Esophagus muscularis mucosa (tissue), 4 donors: ENCODE results near the gene NEUROD4. TPM values are rescaled to one million over a fixed set of nuclear protein-coding genes. Genes with fewer than 3 reads are reported as not detected.

Source experiments
- DNase-seq: peaks from one replicate; pipeline ENCODE4 v3.0.0-alpha.2; 2017; ENCODE audit errors: extremely low spot score
- H3K27ac ChIP-seq, 4 donors: fragments of 200-600 bp; sonication (generic); replicated peaks in 1 of 4; 1 replicate in 3 of 4; 2 replicates in 1 of 4; pipeline ENCODE4 v1.5.1; 2016 to 2019; ENCODE audit warnings: mild to moderate bottlenecking in 1 of 4
- H3K27me3 ChIP-seq, 4 donors: fragments of 200-600 bp; sonication (generic); one replicate each; pipeline versions ENCODE4 v1.5.1 to v1.6.0; 2016 to 2019
- H3K36me3 ChIP-seq, 4 donors: fragments of 200-600 bp; sonication (generic); one replicate each; pipeline ENCODE4 v1.5.1; 2016 to 2019
- H3K4me1 ChIP-seq, 4 donors: fragments of 200-600 bp; sonication (generic); one replicate each; pipeline ENCODE4 v1.5.1; 2016 to 2019
- H3K4me3 ChIP-seq, 4 donors: fragments of 200-600 bp; sonication (generic); 1 replicate in 2 of 4; 2 replicates in 2 of 4; pipeline ENCODE4 v1.5.1; 2016 to 2019; ENCODE audit warnings: mild to moderate bottlenecking in 4 of 4, moderate library complexity in 1 of 4
- H3K9me3 ChIP-seq, 4 donors: fragments of 200-600 bp; sonication (generic); 1 replicate in 3 of 4; 2 replicates in 1 of 4; pipeline ENCODE4 v1.5.1; 2016 to 2019
- CTCF ChIP-seq, 3 experiments: fragments of 200-600 bp in 2 of 3; fragments of 450-650 bp in 1 of 3; sonication (generic) in 2 of 3; IDR thresholded peaks; one replicate each; pipeline ENCODE4 v1.5.1; 2017 to 2019; ENCODE audit warnings: antibody characterized with exemption in 3 of 3, mild to moderate bottlenecking in 2 of 3, moderate library complexity in 1 of 3
- EP300 ChIP-seq: sonication (generic); formaldehyde crosslinking; IDR thresholded peaks from one replicate; pipeline ENCODE4 v1.6.1; 2017; ENCODE audit warnings: antibody characterized with exemption
- POLR2A ChIP-seq: fragments of 450-650 bp; IDR thresholded peaks from one replicate; pipeline ENCODE4 v1.6.1; 2017; ENCODE audit warnings: antibody characterized with exemption, moderate library complexity, mild to moderate bottlenecking, low read depth
- POLR2AphosphoS5 ChIP-seq, 2 donors: sonication (generic); formaldehyde crosslinking; IDR thresholded peaks; one replicate each; pipeline ENCODE4 v1.6.1; 2017; ENCODE audit warnings: antibody characterized with exemption in 2 of 2
- WGBS: methylation state at CpG from one replicate; pipeline ENCODE4 v1.1.5; 2018; 5-methylcytosine and 5-hydroxymethylcytosine counted together
- intact Hi-C: fragments of 100-400 bp; cut with DNase I; formaldehyde crosslinking; loops from one replicate; pipeline ENCODE4 v1.15.1; 2023
- total RNA-seq, 4 donors: library from RNA; depleted of rRNA; stranded (reverse); fragments of >200 nt; gene quantifications; one replicate each; pipeline versions ENCODE4 v1.1.0 to v1.2.1, GENCODE V29; 2016

Gene NEUROD4
- total RNA-seq, 4 donors from 2014 or later = not detected

GRCh38 chr12:55060470-55060869 is 40.7 kb downstream of the NEUROD4 start:
- no peaks in the 10 kb centered on the region for H3K36me3 ChIP-seq
- no peak for DNase-seq
- H3K4me3 ChIP-seq = no peak overlapping the region
- WGBS = 64% methylated on average over 2 of the region's 2 CpGs
- intact Hi-C loops = no loop called here
- H3K27ac ChIP-seq = no peak overlapping the region
- no peaks in the 10 kb centered on the region for H3K9me3 ChIP-seq
- no peaks in the 10 kb centered on the region for H3K4me1 ChIP-seq
- H3K27me3 ChIP-seq = peaks cover 0 to 17% (median 0%) of the 10 kb centered on the region in 4 donors
- TF ChIP-seq EP300 = no peak
- TF ChIP-seq POLR2AphosphoS5 (IDR thresholded peaks at IDR 0.05) = no peak
- no peak for TF ChIP-seq CTCF (IDR thresholded peaks at IDR 0.05)
- no peak for TF ChIP-seq POLR2A

GRCh38 chr12:55061024-55061423 is 41.2 kb downstream of the NEUROD4 start:
- TF ChIP-seq EP300 (no peak), CTCF (IDR thresholded peaks at IDR 0.05) (no peak), POLR2AphosphoS5 (IDR thresholded peaks at IDR 0.05) (no peak), POLR2A (no peak)
- Histone ChIP-seq H3K4me1 (no peaks in the 10 kb centered on the region), H3K27ac (no peak overlapping the region), H3K9me3 (no peaks in the 10 kb centered on the region), H3K27me3 (peaks cover 0 to 11% (median 0%) of the 10 kb centered on the region in 4 donors), H3K4me3 (no peak overlapping the region), H3K36me3 (no peaks in the 10 kb centered on the region)
- WGBS = 61% methylated on average over 3 of the region's 3 CpGs
- DNase-seq = no peak
- intact Hi-C loops = no loop called here

- H3K9me3 ChIP-seq = no peaks in the 10 kb centered on the region
- no peak overlapping the region for H3K4me3 ChIP-seq
- H3K27ac ChIP-seq = no peak overlapping the region
- no peaks in the 10 kb centered on the region for H3K4me1 ChIP-seq
- intact Hi-C loops = no loop called here
- no peak for DNase-seq
- TF ChIP-seq CTCF (IDR thresholded peaks at IDR 0.05) (no peak), POLR2AphosphoS5 (IDR thresholded peaks at IDR 0.05) (no peak), POLR2A (no peak), EP300 (no peak)
- H3K36me3 ChIP-seq = no peaks in the 10 kb centered on the region
- peaks cover 0 to 18% (median 0%) of the 10 kb centered on the region in 4 donors for H3K27me3 ChIP-seq
- 46% methylated on average over 2 of the region's 2 CpGs for WGBS
These were observed 43.5 kb downstream of the NEUROD4 start for GRCh38 chr12:55063291-55063690.

GRCh38 chr12:55065535-55065934 is 45.8 kb downstream of the NEUROD4 start:
- H3K4me3 ChIP-seq = no peak overlapping the region
- peaks cover 0 to 15% (median 0%) of the 10 kb centered on the region in 4 donors for H3K27me3 ChIP-seq
- intact Hi-C loops = no loop called here
- no peaks in the 10 kb centered on the region for H3K36me3 ChIP-seq
- H3K9me3 ChIP-seq = no peaks in the 10 kb centered on the region
- TF ChIP-seq POLR2A = no peak
- no peak for TF ChIP-seq POLR2AphosphoS5 (IDR thresholded peaks at IDR 0.05)
- no peak for TF ChIP-seq CTCF (IDR thresholded peaks at IDR 0.05)
- no peak for TF ChIP-seq EP300
- WGBS = 76% methylated on average over 4 of the region's 4 CpGs
- no peak for DNase-seq
- no peak overlapping the region for H3K27ac ChIP-seq
- H3K4me1 ChIP-seq = no peaks in the 10 kb centered on the region

GRCh38 chr12:55067701-55068100 is 47.9 kb downstream of the NEUROD4 start:
- no peaks in the 10 kb centered on the region for H3K9me3 ChIP-seq
- H3K36me3 ChIP-seq = no peaks in the 10 kb centered on the region
- TF ChIP-seq POLR2AphosphoS5 (IDR thresholded peaks at IDR 0.05) (no peak), CTCF (IDR thresholded peaks at IDR 0.05) (no peak), POLR2A (no peak), EP300 (no peak)
- no peak overlapping the region for H3K27ac ChIP-seq
- H3K4me1 ChIP-seq = no peaks in the 10 kb centered on the region
- H3K4me3 ChIP-seq = no peak overlapping the region
- no peak for DNase-seq
- WGBS = 52% methylated on average over 8 of the region's 8 CpGs
- intact Hi-C loops = no loop called here
- H3K27me3 ChIP-seq = peaks cover 0 to 9% (median 0%) of the 10 kb centered on the region in 4 donors
